Lower leg skin (tissue), 3 donors: ENCODE measurements around the gene YY1.

Experiments
- POLR2A ChIP-seq, 2 donors: fragments of 450-650 bp; IDR thresholded peaks; one replicate each; pipeline ENCODE4 v1.6.1; 2016 to 2017; ENCODE audit warnings: antibody characterized with exemption in 2 of 2, mild to moderate bottlenecking in 1 of 2, moderate library complexity in 1 of 2
- TF ChIP-seq, protein P1 (sequence below), 3 donors: fragments of 450-650 bp; IDR thresholded peaks; one replicate each; pipeline ENCODE4 v1.5.1; 2016; ENCODE audit warnings: antibody characterized with exemption in 3 of 3, mild to moderate bottlenecking in 3 of 3, moderate library complexity in 2 of 3

- TF ChIP-seq, protein P1, sequence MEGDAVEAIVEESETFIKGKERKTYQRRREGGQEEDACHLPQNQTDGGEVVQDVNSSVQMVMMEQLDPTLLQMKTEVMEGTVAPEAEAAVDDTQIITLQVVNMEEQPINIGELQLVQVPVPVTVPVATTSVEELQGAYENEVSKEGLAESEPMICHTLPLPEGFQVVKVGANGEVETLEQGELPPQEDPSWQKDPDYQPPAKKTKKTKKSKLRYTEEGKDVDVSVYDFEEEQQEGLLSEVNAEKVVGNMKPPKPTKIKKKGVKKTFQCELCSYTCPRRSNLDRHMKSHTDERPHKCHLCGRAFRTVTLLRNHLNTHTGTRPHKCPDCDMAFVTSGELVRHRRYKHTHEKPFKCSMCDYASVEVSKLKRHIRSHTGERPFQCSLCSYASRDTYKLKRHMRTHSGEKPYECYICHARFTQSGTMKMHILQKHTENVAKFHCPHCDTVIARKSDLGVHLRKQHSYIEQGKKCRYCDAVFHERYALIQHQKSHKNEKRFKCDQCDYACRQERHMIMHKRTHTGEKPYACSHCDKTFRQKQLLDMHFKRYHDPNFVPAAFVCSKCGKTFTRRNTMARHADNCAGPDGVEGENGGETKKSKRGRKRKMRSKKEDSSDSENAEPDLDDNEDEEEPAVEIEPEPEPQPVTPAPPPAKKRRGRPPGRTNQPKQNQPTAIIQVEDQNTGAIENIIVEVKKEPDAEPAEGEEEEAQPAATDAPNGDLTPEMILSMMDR (IDR thresholded peaks at IDR 0.05): no peak
- TF ChIP-seq POLR2A (IDR thresholded peaks at IDR 0.05): no peak
Measured at GRCh38 chr14:100288382-100289185, 49.6 kb downstream of the YY1 start.
